HL-60 (cell line): ENCODE data around the gene CYP26A1.

Experiments
- DNase-seq, 2 experiments: peaks; one replicate each; pipeline ENCODE4 v3.0.0-alpha.2; 2010 to 2020; ENCODE audit warnings: low read depth in 1 of 2, low spot score in 1 of 2
- H3K27ac ChIP-seq: fragments of 250-450 bp; sonication (Bioruptor Pico); replicated peaks from 2 replicates; pipeline ENCODE4 v1.5.1; 2020; ENCODE audit warnings: mild to moderate bottlenecking, moderate library complexity
- H3K27me3 ChIP-seq: fragments of 250-450 bp; sonication (Bioruptor Pico); 2 replicates; pipeline ENCODE4 v1.5.1; 2021; ENCODE audit warnings: mild to moderate bottlenecking, moderate library complexity; ENCODE audit not compliant: insufficient read depth, poor library complexity, severe bottlenecking
- H3K4me3 ChIP-seq: replicated peaks from 2 replicates; pipeline ENCODE4 v1.5.1; 2011; ENCODE audit warnings: mild to moderate bottlenecking, control low read depth, low read length; ENCODE audit not compliant: insufficient read depth
- CTCF ChIP-seq: IDR thresholded peaks from one replicate; pipeline ENCODE4 v1.5.1; 2011; ENCODE audit warnings: low read length, control low read depth, inconsistent platforms; ENCODE audit not compliant: insufficient read depth
- GABPA ChIP-seq: IDR thresholded peaks from 2 replicates; pipeline ENCODE4 v1.6.1; 2012; ENCODE audit warnings: low read depth
- POLR2AphosphoS5 ChIP-seq: IDR thresholded peaks from 2 replicates; pipeline ENCODE4 v1.6.1; 2012; ENCODE audit warnings: low read depth
- REST ChIP-seq: IDR thresholded peaks from 2 replicates; pipeline ENCODE4 v1.6.1; 2012; ENCODE audit warnings: low read depth; ENCODE audit not compliant: insufficient replicate concordance
- SPI1 ChIP-seq: IDR thresholded peaks from 2 replicates; pipeline ENCODE4 v1.6.1; 2012; ENCODE audit warnings: low read depth, mild to moderate bottlenecking, borderline replicate concordance

The CYP26A1 gene

DNA sequence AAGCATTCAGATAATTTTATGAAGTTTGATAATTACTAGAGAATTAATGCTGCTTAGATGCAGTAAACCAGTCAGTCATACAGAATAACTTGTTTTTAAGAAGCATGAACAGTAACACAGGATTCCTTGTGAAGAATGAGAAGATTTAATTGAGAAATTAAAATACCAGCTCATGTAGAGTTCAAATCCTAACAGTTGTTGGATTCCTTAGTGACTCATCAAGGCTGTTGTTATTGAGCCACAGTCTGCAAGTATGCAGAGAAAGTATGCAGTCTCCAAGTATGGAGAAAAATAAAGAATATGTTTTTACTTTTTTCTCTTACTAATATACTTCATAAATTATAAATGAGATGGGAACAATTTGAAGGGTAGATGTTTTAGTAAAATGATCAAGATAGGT lies 43.3 kb upstream of the CYP26A1 start:
- Histone ChIP-seq H3K27ac (no peak overlapping the region), H3K27me3 (no peaks in the 10 kb centered on the region), H3K4me3 (no peak overlapping the region)
- DNase-seq = no peak
- TF ChIP-seq CTCF (no peak), SPI1 (no peak), POLR2AphosphoS5 (no peak), REST (no peak), GABPA (no peak)

GRCh38 chr10:93032105-93032808 lies 41.4 kb upstream of the CYP26A1 start:
- Histone ChIP-seq H3K27me3 (no peaks in the 10 kb centered on the region), H3K4me3 (no peak overlapping the region), H3K27ac (no peak overlapping the region)
- TF ChIP-seq GABPA (no peak), POLR2AphosphoS5 (no peak), SPI1 (no peak), CTCF (no peak), REST (no peak)
- no peak for DNase-seq

GRCh38 chr10:93032809-93033137 lies 40.9 kb upstream of the CYP26A1 start:
- Histone ChIP-seq H3K27ac (no peak overlapping the region), H3K4me3 (no peak overlapping the region), H3K27me3 (no peaks in the 10 kb centered on the region)
- TF ChIP-seq GABPA (no peak), SPI1 (no peak), POLR2AphosphoS5 (no peak), CTCF (no peak), REST (no peak)
- DNase-seq = no peak
